Measurements from ENCODE around the gene PRKAR2B.

Gene PRKAR2B

GRCh38 chr7:107128217-107128616 is 83.7 kb downstream of the PRKAR2B start:
- TF ChIP-seq GATA2 (IDR thresholded peaks at IDR 0.05; ENCODE audit: low read depth, low read length) (no peak), GATA3 (IDR thresholded peaks at IDR 0.05; ENCODE audit: low read depth, low read length) (no peak)

- no peak for TF ChIP-seq GATA2 (IDR thresholded peaks at IDR 0.05; ENCODE audit: low read depth, low read length)
- TF ChIP-seq GATA3 (IDR thresholded peaks at IDR 0.05; ENCODE audit: low read depth, low read length), result no peak
Observed at GRCh38 chr7:107128748-107129147, 84.2 kb downstream of the PRKAR2B start.

- TF ChIP-seq GATA3 (IDR thresholded peaks at IDR 0.05; ENCODE audit: low read depth, low read length), result no peak
- no peak for TF ChIP-seq GATA2 (IDR thresholded peaks at IDR 0.05; ENCODE audit: low read depth, low read length)
Observed at GRCh38 chr7:107130487-107131220, 86.1 kb downstream of the PRKAR2B start.

DNA sequence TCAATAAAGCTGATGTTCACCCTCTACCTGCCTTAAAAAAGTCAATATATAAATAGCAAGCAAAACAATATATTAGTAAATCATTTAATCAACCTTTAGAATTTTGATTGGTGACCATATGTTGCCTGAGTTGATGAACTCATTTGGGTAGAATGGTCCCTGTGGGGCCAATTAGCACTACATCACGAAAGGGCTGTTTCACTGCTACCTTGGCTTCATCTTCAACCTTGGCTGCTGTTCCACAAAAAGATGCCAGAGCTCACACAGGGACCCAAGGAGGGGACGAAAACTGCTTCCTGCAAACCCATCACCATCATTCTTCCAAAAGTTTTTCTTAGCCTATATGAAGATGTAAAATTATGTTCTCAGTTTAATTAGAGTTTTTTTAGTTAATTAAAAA is 88.9 kb downstream of the PRKAR2B start:
- TF ChIP-seq GATA2 (IDR thresholded peaks at IDR 0.05; ENCODE audit: low read depth, low read length), result no peak

- TF ChIP-seq GATA2 (IDR thresholded peaks at IDR 0.05; ENCODE audit: low read depth, low read length), result no peak
Observed at GRCh38 chr7:107138696-107139420, 94.4 kb downstream of the PRKAR2B start.

- no peak for TF ChIP-seq GATA3 (IDR thresholded peaks at IDR 0.05; ENCODE audit: low read depth, low read length)
- no peak for TF ChIP-seq GATA2 (IDR thresholded peaks at IDR 0.05; ENCODE audit: low read depth, low read length)
Observed at GRCh38 chr7:107145067-107145838, 100.7 kb downstream of the PRKAR2B start.

GRCh38 chr7:107147464-107148393 is 103.2 kb downstream of the PRKAR2B start:
- TF ChIP-seq GATA3 (IDR thresholded peaks at IDR 0.05; ENCODE audit: low read depth, low read length), result no peak

DNA sequence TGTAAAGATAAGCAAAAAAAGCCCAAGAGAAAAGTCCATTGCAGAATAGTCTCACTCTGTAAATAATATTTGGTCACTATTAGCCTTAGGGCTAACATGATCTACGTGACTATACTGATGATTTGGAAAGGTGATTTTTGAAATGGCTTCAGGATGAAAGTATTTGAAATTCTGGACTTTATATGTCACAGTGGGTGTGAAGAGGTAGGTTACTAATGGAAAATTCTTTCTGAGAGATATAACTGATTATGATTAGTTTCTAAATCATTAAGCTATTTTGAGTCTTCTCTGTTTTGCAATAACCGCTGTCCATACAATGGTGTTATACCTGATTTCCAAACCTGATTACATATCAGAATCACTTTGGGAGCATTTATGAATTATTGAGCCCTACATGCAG is 104.2 kb downstream of the PRKAR2B start:
- no peak for TF ChIP-seq GATA2 (IDR thresholded peaks at IDR 0.05; ENCODE audit: low read depth, low read length)
- no peak for TF ChIP-seq GATA3 (IDR thresholded peaks at IDR 0.05; ENCODE audit: low read depth, low read length)

DNA sequence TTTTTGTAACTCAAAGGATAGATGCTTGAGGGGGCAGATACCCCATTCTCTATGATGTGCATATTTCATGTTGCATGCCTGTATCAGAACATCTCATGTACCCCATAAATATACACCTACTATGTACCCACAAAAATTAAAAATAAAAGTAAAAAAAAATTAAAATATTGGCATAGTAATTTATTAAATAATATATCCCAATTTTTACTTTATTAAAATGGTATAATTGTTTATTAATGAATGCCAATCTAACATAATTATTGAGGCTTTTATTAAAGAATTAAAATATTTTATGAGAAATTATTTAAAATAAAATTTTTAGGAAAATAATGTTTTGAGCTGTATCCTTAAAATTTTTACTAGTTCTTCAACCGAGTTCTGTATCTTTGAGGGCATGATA is 105.4 kb downstream of the PRKAR2B start:
- TF ChIP-seq GATA2 (IDR thresholded peaks at IDR 0.05; ENCODE audit: low read depth, low read length) (no peak), GATA3 (IDR thresholded peaks at IDR 0.05; ENCODE audit: low read depth, low read length) (no peak)

GRCh38 chr7:107150375-107151073 is 106.0 kb downstream of the PRKAR2B start:
- no peak for TF ChIP-seq GATA3 (IDR thresholded peaks at IDR 0.05; ENCODE audit: low read depth, low read length)
- TF ChIP-seq GATA2 (IDR thresholded peaks at IDR 0.05; ENCODE audit: low read depth, low read length), result no peak

- no peak for TF ChIP-seq GATA2 (IDR thresholded peaks at IDR 0.05; ENCODE audit: low read depth, low read length)
- no peak for TF ChIP-seq GATA3 (IDR thresholded peaks at IDR 0.05; ENCODE audit: low read depth, low read length)
Observed at GRCh38 chr7:107151538-107151937, 107.0 kb downstream of the PRKAR2B start.

GRCh38 chr7:107152011-107152410 is 107.5 kb downstream of the PRKAR2B start:
- TF ChIP-seq GATA2 (IDR thresholded peaks at IDR 0.05; ENCODE audit: low read depth, low read length) (no peak), GATA3 (IDR thresholded peaks at IDR 0.05; ENCODE audit: low read depth, low read length) (no peak)

DNA sequence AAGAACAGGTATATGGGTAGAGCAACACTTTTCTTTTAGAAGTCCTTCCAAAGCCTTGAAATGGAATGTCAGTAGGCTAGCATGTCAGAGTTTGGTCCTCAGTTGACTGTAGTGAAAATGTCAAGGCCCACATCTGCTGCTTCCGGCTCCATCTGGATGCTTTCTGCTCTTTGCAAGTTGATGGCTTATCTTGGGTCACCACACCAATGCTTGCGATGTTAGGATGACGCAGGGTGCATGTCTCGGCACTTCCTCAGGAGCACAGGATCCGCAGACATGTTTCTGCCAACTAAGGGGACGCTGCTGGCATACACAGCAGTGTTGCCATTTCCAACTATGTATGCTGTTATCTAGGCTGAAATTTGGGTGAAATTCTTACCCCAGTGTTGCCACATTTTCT is 110.3 kb downstream of the PRKAR2B start:
- TF ChIP-seq GATA2 (IDR thresholded peaks at IDR 0.05; ENCODE audit: low read depth, low read length) (no peak), GATA3 (IDR thresholded peaks at IDR 0.05; ENCODE audit: low read depth, low read length) (no peak)

Data from SH-SY5Y (cell line).